Cardiac muscle cell (in vitro differentiated cells and primary cell): Measurements from ENCODE around the gene UNC119B. TPM values are rescaled to one million over a fixed set of nuclear protein-coding genes. Genes with fewer than 3 reads are reported as not detected.

Source experiments
- DNase-seq, 2 donors: peaks; one replicate each; pipeline versions ENCODE4 v3.0.0 to v3.0.0-alpha.2; 2010 to 2017; ENCODE audit warnings: low read depth in 1 of 2, low spot score in 1 of 2
- H3K27ac ChIP-seq: fragments of 200-600 bp; sonication (generic); 2 replicates; pipeline ENCODE4 v1.5.1; 2016
- H3K27me3 ChIP-seq: fragments of 200-600 bp; sonication (generic); 2 replicates; pipeline ENCODE4 v1.6.0; 2016; ENCODE audit warnings: control low read depth
- H3K36me3 ChIP-seq: fragments of 200-600 bp; sonication (generic); 2 replicates; pipeline ENCODE4 v1.5.1; 2016; ENCODE audit warnings: control low read depth
- H3K4me1 ChIP-seq: fragments of 200-600 bp; sonication (generic); 2 replicates; pipeline ENCODE4 v1.8.1; 2017; ENCODE audit warnings: low read depth, mild to moderate bottlenecking, mixed run types
- H3K4me3 ChIP-seq: fragments of 200-600 bp; sonication (generic); 2 replicates; pipeline ENCODE4 v1.5.1; 2016; ENCODE audit warnings: mild to moderate bottlenecking
- H3K9me3 ChIP-seq: fragments of 200-600 bp; sonication (generic); 2 replicates; pipeline ENCODE4 v1.5.1; 2017; ENCODE audit warnings: low read depth, mild to moderate bottlenecking, control low read depth
- polyA plus RNA-seq: library from polyadenylated mRNA; unstranded; fragments of >200 nt; fragmentation: Nextera tagmentation; extraction: Ambion mirVana; gene quantifications from 2 replicates; pipeline ENCODE4 v1.2.1, GENCODE V29; 2016
- total RNA-seq: library from RNA; depleted of rRNA; stranded (reverse); fragments of >200 nt; gene quantifications from 2 replicates; pipeline ENCODE4 v1.2.3, GENCODE V29; 2016
- TF ChIP-seq, protein P1 (sequence below): IDR thresholded peaks from 2 replicates; pipeline ENCODE4 v1.5.1; 2012; ENCODE audit warnings: low read depth, mild to moderate bottlenecking, low read length

The UNC119B gene
- total and polyA plus RNA-seq, 2 experiments from 2014 or later, result 14.7 to 28.2 TPM

DNA sequence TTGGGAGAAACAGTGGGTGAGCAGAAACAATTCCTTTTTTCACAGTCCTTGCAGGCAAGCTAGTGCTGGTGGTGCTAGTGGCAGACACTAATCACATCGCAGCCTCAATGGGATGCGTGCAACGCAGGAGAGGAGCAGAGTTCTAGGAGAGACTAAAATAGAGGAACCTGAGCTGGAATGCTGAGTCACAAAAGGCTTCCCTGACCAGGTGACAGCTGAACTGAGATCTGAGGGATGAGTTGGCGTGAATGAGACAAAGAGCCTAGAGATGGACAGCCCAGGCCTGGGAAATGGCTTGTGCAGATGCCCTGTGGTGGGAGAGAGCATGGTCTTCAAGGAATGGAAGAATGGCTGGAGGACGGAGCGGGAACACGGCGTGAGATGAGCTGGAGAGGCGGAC is 41.1 kb downstream of the UNC119B start:
- Histone ChIP-seq H3K9me3 (no peaks in the 10 kb centered on the region), H3K27me3 (no peaks in the 10 kb centered on the region), H3K36me3 (no peaks in the 10 kb centered on the region), H3K4me3 (no peak overlapping the region), H3K27ac (no peak overlapping the region), H3K4me1 (no peaks in the 10 kb centered on the region)
- no peak for DNase-seq
- TF ChIP-seq, protein P1, sequence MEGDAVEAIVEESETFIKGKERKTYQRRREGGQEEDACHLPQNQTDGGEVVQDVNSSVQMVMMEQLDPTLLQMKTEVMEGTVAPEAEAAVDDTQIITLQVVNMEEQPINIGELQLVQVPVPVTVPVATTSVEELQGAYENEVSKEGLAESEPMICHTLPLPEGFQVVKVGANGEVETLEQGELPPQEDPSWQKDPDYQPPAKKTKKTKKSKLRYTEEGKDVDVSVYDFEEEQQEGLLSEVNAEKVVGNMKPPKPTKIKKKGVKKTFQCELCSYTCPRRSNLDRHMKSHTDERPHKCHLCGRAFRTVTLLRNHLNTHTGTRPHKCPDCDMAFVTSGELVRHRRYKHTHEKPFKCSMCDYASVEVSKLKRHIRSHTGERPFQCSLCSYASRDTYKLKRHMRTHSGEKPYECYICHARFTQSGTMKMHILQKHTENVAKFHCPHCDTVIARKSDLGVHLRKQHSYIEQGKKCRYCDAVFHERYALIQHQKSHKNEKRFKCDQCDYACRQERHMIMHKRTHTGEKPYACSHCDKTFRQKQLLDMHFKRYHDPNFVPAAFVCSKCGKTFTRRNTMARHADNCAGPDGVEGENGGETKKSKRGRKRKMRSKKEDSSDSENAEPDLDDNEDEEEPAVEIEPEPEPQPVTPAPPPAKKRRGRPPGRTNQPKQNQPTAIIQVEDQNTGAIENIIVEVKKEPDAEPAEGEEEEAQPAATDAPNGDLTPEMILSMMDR, result no peak

DNA sequence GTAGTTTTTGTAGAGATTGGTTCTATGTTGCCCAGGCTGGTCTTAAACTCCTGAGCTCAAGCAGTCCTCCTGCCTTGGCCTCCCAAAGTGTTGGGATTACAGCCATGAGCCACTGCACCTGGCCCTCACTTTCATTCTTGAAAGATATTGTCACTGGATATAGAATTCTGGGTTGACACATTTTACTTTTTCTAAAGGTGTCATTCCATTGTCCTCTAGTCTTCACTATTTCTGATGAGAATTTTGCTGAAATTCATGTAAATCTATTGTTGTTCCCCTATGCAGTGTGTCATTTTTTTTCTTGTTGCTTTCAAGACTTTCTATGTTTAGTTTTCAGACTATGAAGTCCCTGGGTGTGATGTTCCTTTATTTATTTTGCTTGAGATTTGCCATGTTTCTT is 44.5 kb downstream of the UNC119B start:
- Histone ChIP-seq H3K27me3 (no peaks in the 10 kb centered on the region), H3K36me3 (no peaks in the 10 kb centered on the region), H3K27ac (no peak overlapping the region), H3K9me3 (no peaks in the 10 kb centered on the region), H3K4me1 (no peaks in the 10 kb centered on the region), H3K4me3 (no peak overlapping the region)
- TF ChIP-seq, protein P1, result no peak
- no peak for DNase-seq

DNA sequence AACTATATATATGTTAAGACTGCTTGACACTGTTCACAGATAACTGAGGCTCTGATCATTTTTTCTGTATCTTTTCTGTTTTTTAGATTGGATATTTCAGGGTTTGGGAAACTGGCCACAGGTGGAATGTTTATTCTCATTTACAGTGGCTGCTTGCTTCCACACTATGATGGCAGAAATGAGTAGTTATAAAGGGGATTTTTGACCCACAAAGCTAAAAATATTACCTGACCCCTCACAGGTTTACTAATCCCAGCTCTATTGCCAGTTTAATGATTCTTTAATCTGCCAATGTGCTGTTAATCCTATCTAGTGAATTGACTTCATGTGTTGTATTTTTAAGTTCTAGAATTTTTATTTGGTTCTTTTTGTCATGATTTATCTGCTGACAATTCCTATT is 45.0 kb downstream of the UNC119B start:
- H3K27ac ChIP-seq, result no peak overlapping the region
- H3K9me3 ChIP-seq, result no peaks in the 10 kb centered on the region
- no peaks in the 10 kb centered on the region for H3K27me3 ChIP-seq
- no peak overlapping the region for H3K4me3 ChIP-seq
- DNase-seq, result no peak
- peaks cover 5% of the 10 kb centered on the region for H3K4me1 ChIP-seq
- TF ChIP-seq, protein P1, result no peak
- H3K36me3 ChIP-seq, result no peaks in the 10 kb centered on the region

DNA sequence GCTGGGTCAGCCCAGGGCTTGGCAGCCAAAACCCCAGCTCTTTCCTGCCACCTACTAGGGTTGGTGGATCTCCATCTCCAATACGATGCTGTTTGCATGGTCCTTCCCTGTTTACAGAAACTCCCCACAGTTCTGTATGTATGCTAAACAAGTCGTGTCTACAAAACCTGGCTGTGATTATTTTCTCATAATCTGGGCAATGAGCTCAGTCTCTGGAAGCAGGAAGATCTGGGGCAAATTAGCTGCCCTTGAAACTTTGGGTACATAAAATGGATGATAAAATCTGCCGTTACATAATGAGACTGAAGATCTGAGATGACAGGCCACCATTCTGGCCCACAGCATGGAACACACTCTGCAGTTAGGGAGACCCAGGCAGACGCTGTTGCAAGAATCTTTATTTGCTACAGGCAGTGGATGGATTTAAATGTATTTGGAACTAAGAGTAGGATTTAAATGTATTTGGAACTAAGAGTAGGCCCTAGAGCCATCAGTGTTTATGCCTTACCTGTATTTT is 47.0 kb downstream of the UNC119B start:
- Histone ChIP-seq H3K27me3 (no peaks in the 10 kb centered on the region), H3K4me1 (peaks cover 25% of the 10 kb centered on the region), H3K9me3 (no peaks in the 10 kb centered on the region), H3K4me3 (no peak overlapping the region), H3K36me3 (no peaks in the 10 kb centered on the region), H3K27ac (no peak overlapping the region)
- TF ChIP-seq, protein P1, result no peak
- no peak for DNase-seq

DNA sequence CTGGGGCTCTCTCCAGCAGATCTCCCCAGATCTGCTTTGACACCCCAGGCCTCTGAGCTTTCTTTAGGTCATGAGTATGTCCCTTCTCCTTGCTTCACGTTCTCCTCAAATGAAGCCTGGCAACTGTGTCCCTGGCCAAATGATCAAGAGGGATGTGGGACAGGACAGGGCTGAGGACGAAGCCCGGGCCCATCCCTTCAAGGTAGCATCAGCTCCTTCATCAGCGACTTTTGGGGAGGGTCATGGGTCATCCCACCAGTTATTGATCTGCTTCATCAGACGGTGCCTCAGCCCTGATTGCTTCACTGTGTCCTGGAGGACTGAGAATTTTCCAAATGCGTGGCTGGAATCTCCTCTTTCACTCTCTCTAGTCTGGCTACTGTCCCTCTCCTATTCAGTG is 47.7 kb downstream of the UNC119B start:
- H3K9me3 ChIP-seq, result no peaks in the 10 kb centered on the region
- peaks cover 27% of the 10 kb centered on the region for H3K4me1 ChIP-seq
- TF ChIP-seq, protein P1, result no peak
- H3K27ac ChIP-seq, result no peak overlapping the region
- no peaks in the 10 kb centered on the region for H3K36me3 ChIP-seq
- H3K27me3 ChIP-seq, result no peaks in the 10 kb centered on the region
- H3K4me3 ChIP-seq, result no peak overlapping the region
- DNase-seq, result no peak
